Measurements from ENCODE around the gene TBC1D22A. TPM values are rescaled to one million over a fixed set of nuclear protein-coding genes. Genes with fewer than 3 reads are reported as not detected.

Gene TBC1D22A
- total RNA-seq, 6 donors from 2014 or later: 27.1 to 48.2 (median 35.3) TPM

DNA sequence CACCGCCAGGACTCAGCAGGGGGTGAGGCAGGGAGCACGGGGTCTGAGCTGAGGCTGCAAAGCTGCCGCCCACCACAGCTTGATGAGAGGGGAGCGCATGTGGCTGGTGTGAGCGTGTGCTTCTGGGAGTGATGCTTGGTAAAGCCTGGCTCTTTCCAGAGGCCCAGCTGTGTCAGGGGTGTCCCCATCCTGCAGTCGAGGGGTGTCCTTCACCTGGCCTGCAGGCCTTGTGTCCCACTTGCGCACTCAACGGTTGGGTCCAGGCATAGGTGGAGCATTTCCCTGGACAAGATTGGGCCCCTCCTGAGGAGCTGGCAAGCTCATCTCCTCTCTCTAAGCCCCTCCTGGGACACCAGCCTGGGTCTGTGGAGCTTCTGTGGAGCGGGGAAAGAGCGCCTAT lies 273.9 kb downstream of the TBC1D22A start:
- ATAC-seq (ENCODE audit: low FRiP score in 2 of 2) (no peak), DNase-seq (no peak)
- TF ChIP-seq EP300 (IDR thresholded peaks at IDR 0.05) (no peak), POLR2A (IDR thresholded peaks at IDR 0.05) (no peak), POLR2AphosphoS5 (IDR thresholded peaks at IDR 0.05) (no peak)
- TF ChIP-seq, protein P1, sequence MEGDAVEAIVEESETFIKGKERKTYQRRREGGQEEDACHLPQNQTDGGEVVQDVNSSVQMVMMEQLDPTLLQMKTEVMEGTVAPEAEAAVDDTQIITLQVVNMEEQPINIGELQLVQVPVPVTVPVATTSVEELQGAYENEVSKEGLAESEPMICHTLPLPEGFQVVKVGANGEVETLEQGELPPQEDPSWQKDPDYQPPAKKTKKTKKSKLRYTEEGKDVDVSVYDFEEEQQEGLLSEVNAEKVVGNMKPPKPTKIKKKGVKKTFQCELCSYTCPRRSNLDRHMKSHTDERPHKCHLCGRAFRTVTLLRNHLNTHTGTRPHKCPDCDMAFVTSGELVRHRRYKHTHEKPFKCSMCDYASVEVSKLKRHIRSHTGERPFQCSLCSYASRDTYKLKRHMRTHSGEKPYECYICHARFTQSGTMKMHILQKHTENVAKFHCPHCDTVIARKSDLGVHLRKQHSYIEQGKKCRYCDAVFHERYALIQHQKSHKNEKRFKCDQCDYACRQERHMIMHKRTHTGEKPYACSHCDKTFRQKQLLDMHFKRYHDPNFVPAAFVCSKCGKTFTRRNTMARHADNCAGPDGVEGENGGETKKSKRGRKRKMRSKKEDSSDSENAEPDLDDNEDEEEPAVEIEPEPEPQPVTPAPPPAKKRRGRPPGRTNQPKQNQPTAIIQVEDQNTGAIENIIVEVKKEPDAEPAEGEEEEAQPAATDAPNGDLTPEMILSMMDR (IDR thresholded peaks at IDR 0.05): no peak
- no peaks in the 10 kb centered on the region for H3K27me3 ChIP-seq
- H3K27ac ChIP-seq: peak overlapping the region in 1 of 4 donors; percentile 27
- peaks cover 0 to 17% (median 6%) of the 10 kb centered on the region in 4 donors for H3K36me3 ChIP-seq
- H3K4me3 ChIP-seq: no peak overlapping the region
- WGBS, 2 donors: 91 to 96% methylated on average over 8 to 10 of the region's 10 CpGs
- no peaks in the 10 kb centered on the region for H3K9me3 ChIP-seq
- H3K4me1 ChIP-seq: peaks cover 0 to 25% (median 11%) of the 10 kb centered on the region in 4 donors

DNA sequence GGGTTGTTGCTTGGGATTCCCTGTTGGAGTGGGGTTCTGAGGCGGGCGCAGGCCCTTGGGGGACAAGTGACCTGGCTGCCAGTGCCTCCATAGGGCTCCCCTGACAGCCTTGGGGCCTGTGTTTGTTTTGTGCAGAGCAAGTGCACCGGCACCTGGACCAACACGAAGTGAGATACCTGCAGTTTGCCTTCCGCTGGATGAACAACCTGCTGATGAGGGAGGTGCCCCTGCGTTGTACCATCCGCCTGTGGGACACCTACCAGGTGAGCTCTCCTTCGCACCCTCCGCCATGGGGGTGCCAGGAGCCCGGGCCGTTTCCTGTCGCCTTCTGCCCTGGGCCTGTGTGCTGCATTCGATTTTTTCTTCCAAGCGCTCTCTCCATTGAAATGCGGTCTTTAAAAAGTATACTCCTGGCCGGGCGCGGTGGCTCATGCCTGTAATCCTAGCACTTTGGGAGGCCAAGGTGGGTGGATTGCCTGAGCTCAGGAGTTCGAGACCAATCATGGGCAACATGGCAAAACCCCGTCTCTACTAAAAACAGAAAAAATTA lies 274.6 kb downstream of the TBC1D22A start:
- no peaks in the 10 kb centered on the region for H3K27me3 ChIP-seq
- H3K27ac ChIP-seq: no peak overlapping the region
- 96 to 98% methylated on average over 20 of the region's 20 CpGs for WGBS, 2 donors
- TF ChIP-seq, protein P1 (IDR thresholded peaks at IDR 0.05): no peak
- no peak overlapping the region for H3K4me3 ChIP-seq
- H3K36me3 ChIP-seq: peaks cover 0 to 17% (median 6%) of the 10 kb centered on the region in 4 donors
- no peak for DNase-seq
- no peak for ATAC-seq (ENCODE audit: low FRiP score in 2 of 2)
- peaks cover 0 to 20% (median 9%) of the 10 kb centered on the region in 4 donors for H3K4me1 ChIP-seq
- no peaks in the 10 kb centered on the region for H3K9me3 ChIP-seq

DNA sequence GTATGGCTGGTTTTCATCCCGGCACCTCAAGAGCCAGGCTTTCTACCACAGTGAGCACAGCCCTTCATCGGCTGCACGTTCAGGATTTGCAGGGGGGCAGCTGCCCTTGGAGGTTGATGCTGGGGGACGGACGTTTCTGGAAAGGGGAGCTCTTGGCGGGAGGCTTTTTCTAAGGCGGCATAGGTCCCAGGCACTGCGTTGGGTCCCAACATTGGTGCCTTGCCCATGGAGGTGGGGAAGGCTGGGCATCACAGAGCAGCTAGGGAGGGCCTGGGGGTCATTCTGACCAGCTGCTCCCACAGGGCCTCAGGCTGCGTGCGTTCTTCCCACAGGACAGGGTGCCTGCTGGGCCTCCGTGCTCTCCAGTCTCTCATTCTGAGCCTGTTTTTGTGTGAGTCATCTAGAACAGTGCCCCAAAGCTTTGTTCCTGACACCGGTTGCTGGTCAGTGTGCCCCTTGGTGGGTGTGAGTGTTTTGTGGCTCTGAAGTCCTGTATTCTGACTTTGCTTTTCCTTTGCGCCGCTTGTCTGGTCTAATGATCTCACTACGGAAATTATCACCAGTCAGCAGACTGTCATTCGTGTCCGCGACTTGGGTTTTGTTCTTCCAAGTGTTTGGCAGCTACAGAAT lies 275.9 kb downstream of the TBC1D22A start:
- H3K27me3 ChIP-seq: no peaks in the 10 kb centered on the region
- peaks cover 0 to 10% (median 4%) of the 10 kb centered on the region in 4 donors for H3K4me1 ChIP-seq
- H3K36me3 ChIP-seq: peaks cover 0 to 17% (median 6%) of the 10 kb centered on the region in 4 donors
- H3K27ac ChIP-seq: no peak overlapping the region
- no peak for DNase-seq
- no peak for ATAC-seq (ENCODE audit: low FRiP score in 2 of 2)
- no peak overlapping the region for H3K4me3 ChIP-seq
- 89 to 95% methylated on average over 15 to 18 of the region's 18 CpGs for WGBS, 2 donors
- no peak for TF ChIP-seq POLR2AphosphoS5 (IDR thresholded peaks at IDR 0.05)
- TF ChIP-seq POLR2A (IDR thresholded peaks at IDR 0.05): no peak
- TF ChIP-seq, protein P1 (IDR thresholded peaks at IDR 0.05): no peak
- TF ChIP-seq EP300 (IDR thresholded peaks at IDR 0.05): no peak
- no peaks in the 10 kb centered on the region for H3K9me3 ChIP-seq

DNA sequence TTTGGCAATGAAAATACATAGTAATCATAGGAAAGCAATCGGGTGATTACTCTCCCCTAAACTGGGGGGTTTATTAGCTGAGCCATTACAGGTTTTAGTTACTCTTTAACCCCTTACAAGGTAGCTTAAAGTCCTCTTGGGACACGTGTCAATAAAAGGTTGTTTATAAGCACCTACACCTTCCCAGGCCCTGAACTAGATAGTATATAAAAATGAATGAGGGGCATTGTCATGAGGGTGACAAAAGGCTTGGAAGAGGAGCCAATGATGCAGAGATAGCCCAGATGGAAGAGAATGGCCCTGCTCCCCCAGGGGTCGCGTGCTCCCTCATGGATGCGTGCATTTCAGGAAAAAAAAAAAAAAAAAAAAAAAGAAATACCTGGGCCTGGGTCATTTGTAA lies 276.9 kb downstream of the TBC1D22A start:
- no peaks in the 10 kb centered on the region for H3K27me3 ChIP-seq
- 89 to 93% methylated on average over 5 of the region's 5 CpGs for WGBS, 2 donors
- H3K4me1 ChIP-seq: peaks cover 8 to 16% (median 11%) of the 10 kb centered on the region in 4 donors
- DNase-seq (no peak), ATAC-seq (ENCODE audit: low FRiP score in 2 of 2) (no peak)
- no peak overlapping the region for H3K27ac ChIP-seq
- TF ChIP-seq POLR2A (IDR thresholded peaks at IDR 0.05) (no peak), POLR2AphosphoS5 (IDR thresholded peaks at IDR 0.05) (no peak), EP300 (IDR thresholded peaks at IDR 0.05) (no peak)
- TF ChIP-seq, protein P1 (IDR thresholded peaks at IDR 0.05): no peak
- peaks cover 0 to 17% (median 6%) of the 10 kb centered on the region in 4 donors for H3K36me3 ChIP-seq
- H3K4me3 ChIP-seq: no peak overlapping the region
- no peaks in the 10 kb centered on the region for H3K9me3 ChIP-seq

Measured in upper lobe of left lung (tissue), 6 donors.